T-cell (primary cell): ENCODE measurements around the gene B4GALT5. TPM values are rescaled to one million over a fixed set of nuclear protein-coding genes. Genes with fewer than 3 reads are reported as not detected.

Experiments used
- ATAC-seq, 4 experiments: fragments of 200-7000 bp in 3 of 4; fragments of 150-1000 bp in 1 of 4; cut with Tn5 transposase; replicated peaks in 1 of 4; 1 replicate in 3 of 4; 2 replicates in 1 of 4; pipeline ENCODE4 v1.10.0; 2021; ENCODE audit warnings: moderate library complexity in 3 of 4, mild to moderate bottlenecking in 2 of 4, moderate number of reproducible peaks in 1 of 4
- CTCF ChIA-PET, 2 donors: fragments of 300-600 bp; sonication (Branson Sonifier 250); formaldehyde crosslinking; loops; one replicate each; lab custom pipeline; 2022; ENCODE audit warnings: antibody characterized with exemption in 2 of 2; lab: Charles Lee
- POLR2A ChIA-PET, 2 donors: fragments of 300-600 bp; sonication (Branson Sonifier 250); formaldehyde crosslinking; loops; one replicate each; lab custom pipeline; 2022; ENCODE audit warnings: antibody characterized with exemption in 2 of 2; lab: Charles Lee
- DNase-seq, 35 experiments: peaks; one replicate each; pipeline versions ENCODE4 v3.0.0 to v3.0.0-alpha.2; 2013 to 2023
- H3K27ac ChIP-seq: one replicate; pipeline ENCODE4 v1.5.1; 2013; ENCODE audit warnings: low read length
- H3K27me3 ChIP-seq, 2 experiments: replicated peaks in 1 of 2; 1 replicate in 1 of 2; 2 replicates in 1 of 2; pipeline versions ENCODE4 v1.6.1 to v1.7.0; 2013; ENCODE audit warnings: low read length in 1 of 2, mixed read lengths in 1 of 2; ENCODE audit not compliant: control insufficient read depth in 2 of 2, insufficient read depth in 2 of 2; ENCODE audit errors: extremely low read depth in 1 of 2
- H3K36me3 ChIP-seq, 2 donors: 1 replicate in 1 of 2; 2 replicates in 1 of 2; pipeline versions ENCODE4 v1.6.1 to v1.7.0; 2013; ENCODE audit warnings: low read length in 1 of 2; ENCODE audit not compliant: control insufficient read depth in 2 of 2, insufficient read depth in 1 of 2; ENCODE audit errors: extremely low read depth in 1 of 2
- H3K4me1 ChIP-seq, 2 experiments: 1 replicate in 1 of 2; 2 replicates in 1 of 2; pipeline versions ENCODE4 v1.6.1 to v1.7.0; 2013; ENCODE audit warnings: low read length in 2 of 2, mixed read lengths in 1 of 2; ENCODE audit not compliant: insufficient read depth in 2 of 2, control insufficient read depth in 1 of 2; ENCODE audit errors: extremely low read depth in 1 of 2
- H3K4me3 ChIP-seq, 2 donors: 1 replicate in 1 of 2; 2 replicates in 1 of 2; pipeline versions ENCODE4 v1.5.1 to v1.7.0; 2013; ENCODE audit warnings: mild to moderate bottlenecking in 2 of 2, low read length in 1 of 2, moderate library complexity in 1 of 2; ENCODE audit not compliant: control insufficient read depth in 1 of 2; ENCODE audit errors: extremely low read depth in 1 of 2
- H3K9me3 ChIP-seq: 2 replicates; pipeline ENCODE4 v1.7.0; 2013
- H3K27ac Mint-ChIP-seq, 2 donors: one replicate each; pipeline ENCODE4 v1.8.0; 2020 to 2021; ENCODE audit warnings: mild to moderate bottlenecking in 2 of 2, mixed read lengths in 2 of 2
- H3K27me3 Mint-ChIP-seq, 2 donors: one replicate each; pipeline ENCODE4 v1.8.0; 2021 to 2022; ENCODE audit warnings: mixed read lengths in 2 of 2
- H3K36me3 Mint-ChIP-seq: one replicate; pipeline ENCODE4 v1.8.0; 2021; ENCODE audit warnings: mixed read lengths
- H3K4me1 Mint-ChIP-seq, 3 donors: one replicate each; pipeline ENCODE4 v1.8.0; 2020 to 2022; ENCODE audit warnings: mixed read lengths in 3 of 3, mild to moderate bottlenecking in 1 of 3
- H3K4me3 Mint-ChIP-seq, 3 donors: one replicate each; pipeline ENCODE4 v1.8.0; 2020 to 2022; ENCODE audit warnings: mild to moderate bottlenecking in 3 of 3, mixed read lengths in 3 of 3, moderate library complexity in 3 of 3
- H3K9me3 Mint-ChIP-seq, 3 donors: one replicate each; pipeline ENCODE4 v1.8.0; 2020 to 2022; ENCODE audit warnings: mixed read lengths in 3 of 3
- WGBS: methylation state at CpG from one replicate; pipeline ENCODE4 v1.1.5; 2013; ENCODE audit warnings: missing lambda C conversion rate; ENCODE audit not compliant: insufficient coverage; 5-methylcytosine and 5-hydroxymethylcytosine counted together
- total RNA-seq, 35 experiments: library from RNA in 6 of 35; stranded (reverse) in 6 of 35; fragments of 120-200 nt in 1 of 35; gene quantifications; one replicate each; pipeline versions ENCODE4 v1.2.1 to v1.2.4 and lab custom pipeline; 2013 to 2026

B4GALT5 gene
- total RNA-seq, 5 donors from 2014 or later (not counting 1 experiment from before 2014, with no cell fraction given) = 4.6 to 11.9 (median 9.2) TPM

DNA sequence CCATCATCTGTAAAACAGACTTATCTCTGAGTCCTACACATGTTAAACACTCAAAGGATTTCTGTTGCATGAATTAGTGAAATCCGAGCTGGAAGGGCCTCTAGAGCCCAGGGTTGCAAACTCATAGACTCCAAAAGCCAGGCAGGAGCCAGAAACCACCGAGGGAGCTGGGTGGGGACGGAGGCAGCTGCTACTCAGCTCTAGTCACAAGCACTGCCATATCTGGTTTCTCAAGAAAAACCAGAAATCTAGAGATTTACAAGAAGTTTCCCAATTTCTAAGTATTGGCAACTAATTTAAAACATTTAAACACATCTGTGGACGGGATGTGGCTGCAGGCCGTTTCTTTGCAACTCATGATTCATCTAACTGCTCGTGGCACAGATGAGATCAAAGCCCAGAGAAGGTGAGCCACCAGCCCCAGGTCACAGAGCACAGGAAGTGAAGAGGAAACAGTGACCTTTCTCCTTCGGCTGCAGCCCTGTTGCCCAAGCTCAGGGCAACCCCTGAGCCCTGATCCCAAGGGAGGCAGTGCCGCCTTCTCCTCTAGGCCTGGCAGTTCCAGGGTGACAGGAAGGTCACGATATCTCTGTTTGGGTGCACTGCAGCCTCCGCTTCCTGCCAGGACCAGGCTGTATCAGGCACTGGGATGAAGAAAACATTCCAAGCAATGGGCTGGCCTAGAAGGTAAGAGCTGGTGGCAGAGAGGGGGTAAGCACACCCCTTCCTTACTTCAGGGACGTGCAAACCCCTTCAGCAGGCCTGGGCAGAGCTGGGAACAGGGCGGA is 119.3 kb downstream of the B4GALT5 start:
- H3K4me3 ChIP-seq = no peak overlapping the region
- peaks cover 25 to 71% (median 43%) of the 10 kb centered on the region in 3 donors for H3K4me1 Mint-ChIP-seq
- ChIA-PET CTCF (interaction anchor here in 1 of 2 donors (0.9 kb wide), 1 partner anchor 16 kb away, joined by 3 read pairs; no protein-coding TSS in a partner anchor), POLR2A (no interaction called here)
- H3K27me3 ChIP-seq = peaks cover 0 to 3% of the 10 kb centered on the region in 2 experiments
- H3K27me3 Mint-ChIP-seq = peaks cover 2 to 5% of the 10 kb centered on the region in 2 donors
- no peaks in the 10 kb centered on the region for H3K9me3 Mint-ChIP-seq
- H3K4me1 ChIP-seq = peaks cover 0 to 53% of the 10 kb centered on the region in 2 experiments
- H3K27ac ChIP-seq = peak overlapping the region; percentile 66
- peak in 2 of 35 experiments; percentile 11 to 37 for DNase-seq
- peaks cover 2% of the 10 kb centered on the region for H3K9me3 ChIP-seq
- peak; percentile 24 to 83 (median 70) for ATAC-seq
- peak overlapping the region; percentile 74 to 94 for H3K27ac Mint-ChIP-seq
- 34% methylated on average over 10 of the region's 12 CpGs for WGBS
- no peaks in the 10 kb centered on the region for H3K36me3 ChIP-seq
- peak overlapping the region in 2 of 3 donors; percentile 23 to 41 for H3K4me3 Mint-ChIP-seq
- H3K36me3 Mint-ChIP-seq = no peaks in the 10 kb centered on the region

DNA sequence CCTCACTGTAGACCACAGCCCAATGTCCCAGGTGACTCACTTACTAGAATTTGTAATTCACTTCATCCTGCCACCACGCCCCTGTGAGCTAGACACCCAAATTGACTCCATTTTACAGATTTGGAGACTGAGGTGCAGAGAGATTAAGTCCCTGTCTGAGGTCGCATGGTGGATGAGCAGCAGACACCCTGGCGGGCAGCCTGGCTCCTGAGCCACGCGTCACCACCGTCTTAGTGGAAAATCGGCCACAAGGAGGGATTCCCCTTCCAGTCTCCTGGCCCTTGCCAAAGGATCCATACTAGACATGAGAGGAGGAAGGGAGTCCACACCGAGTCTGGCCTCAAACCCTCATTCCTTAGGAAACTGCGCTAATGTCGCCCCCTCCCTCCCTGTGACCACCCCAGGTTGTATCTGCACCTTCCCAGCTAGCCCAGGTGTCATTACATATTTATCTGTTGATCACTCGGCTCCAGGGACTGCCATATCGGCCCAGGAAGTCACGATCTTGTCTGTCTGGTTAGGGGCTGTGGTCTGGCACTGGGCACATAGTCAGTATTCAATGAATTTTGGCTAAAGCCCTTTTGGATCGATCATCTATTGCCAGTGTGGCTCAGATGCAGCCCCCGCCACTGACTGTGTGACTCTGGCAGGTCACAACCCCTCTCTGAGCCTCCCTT is 120.1 kb downstream of the B4GALT5 start:
- Mint-ChIP-seq H3K4me1 (peaks cover 25 to 71% (median 43%) of the 10 kb centered on the region in 3 donors), H3K27me3 (peaks cover 2 to 8% of the 10 kb centered on the region in 2 donors), H3K27ac (peak overlapping the region; percentile 74 to 94), H3K36me3 (no peaks in the 10 kb centered on the region), H3K9me3 (no peaks in the 10 kb centered on the region), H3K4me3 (peak overlapping the region in 2 of 3 donors; percentile 23 to 41)
- ChIA-PET CTCF (no interaction called here), POLR2A (no interaction called here)
- Histone ChIP-seq H3K4me1 (peaks cover 0 to 53% of the 10 kb centered on the region in 2 experiments), H3K9me3 (peaks cover 2% of the 10 kb centered on the region), H3K27ac (peak overlapping the region; percentile 66), H3K4me3 (no peak overlapping the region), H3K27me3 (peaks cover 0 to 3% of the 10 kb centered on the region in 2 experiments), H3K36me3 (no peaks in the 10 kb centered on the region)
- DNase-seq = no peak
- WGBS = 64% methylated on average over 7 of the region's 15 CpGs
- peak in 1 of 4 experiments; percentile 10 for ATAC-seq

DNA sequence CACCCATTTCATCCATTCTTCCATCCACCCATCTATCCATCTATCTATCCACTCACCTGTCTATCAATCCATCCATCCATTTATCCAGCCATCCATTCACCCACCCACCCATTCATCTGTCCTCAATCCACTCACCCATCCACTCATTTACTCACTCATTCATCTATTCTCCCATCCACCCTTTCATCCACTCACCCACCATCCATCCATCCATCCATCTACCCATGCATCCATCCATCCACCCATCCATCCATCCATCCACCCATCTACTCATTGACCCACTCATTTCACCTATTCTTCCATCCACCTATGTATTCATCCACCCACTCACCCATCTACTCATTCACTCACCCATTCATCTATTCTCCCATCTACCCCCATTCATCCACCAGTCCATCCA is 121.6 kb downstream of the B4GALT5 start:
- ChIA-PET CTCF (no interaction called here), POLR2A (no interaction called here)
- Mint-ChIP-seq H3K27me3 (peaks cover 2 to 9% of the 10 kb centered on the region in 2 donors), H3K27ac (peak overlapping the region in 1 of 2 donors; percentile 94), H3K4me3 (no peak overlapping the region), H3K9me3 (no peaks in the 10 kb centered on the region), H3K36me3 (no peaks in the 10 kb centered on the region), H3K4me1 (peaks cover 25 to 67% (median 40%) of the 10 kb centered on the region in 3 donors)
- Histone ChIP-seq H3K36me3 (no peaks in the 10 kb centered on the region), H3K4me1 (peaks cover 0 to 48% of the 10 kb centered on the region in 2 experiments), H3K9me3 (no peaks in the 10 kb centered on the region), H3K27ac (no peak overlapping the region), H3K4me3 (no peak overlapping the region), H3K27me3 (peaks cover 0 to 3% of the 10 kb centered on the region in 2 experiments)
- no peak for ATAC-seq
- DNase-seq = no peak

- ChIA-PET POLR2A (no interaction called here), CTCF (interaction anchor here in 1 of 2 donors (0.6 kb wide), 1 partner anchor 12 kb away, joined by 4 read pairs; no protein-coding TSS in a partner anchor)
- no peak for ATAC-seq
Observed at GRCh38 chr20:49591217-49591865, 122.3 kb downstream of the B4GALT5 start.

GRCh38 chr20:49590163-49591017 is 123.3 kb downstream of the B4GALT5 start:
- peaks cover 0 to 38% of the 10 kb centered on the region in 2 experiments for H3K4me1 ChIP-seq
- Mint-ChIP-seq H3K36me3 (no peaks in the 10 kb centered on the region), H3K4me1 (peaks cover 20 to 55% (median 29%) of the 10 kb centered on the region in 3 donors), H3K27me3 (peaks cover 3 to 9% of the 10 kb centered on the region in 2 donors), H3K27ac (no peak overlapping the region), H3K4me3 (no peak overlapping the region), H3K9me3 (no peaks in the 10 kb centered on the region)
- peaks cover 0 to 3% of the 10 kb centered on the region in 2 experiments for H3K27me3 ChIP-seq
- ATAC-seq (no peak), DNase-seq (no peak)
- H3K9me3 ChIP-seq = no peaks in the 10 kb centered on the region
- H3K36me3 ChIP-seq = no peaks in the 10 kb centered on the region
- ChIA-PET POLR2A (no interaction called here), CTCF (interaction anchor here in 1 of 2 donors (0.6 kb wide), 1 partner anchor 13 kb away, joined by 4 read pairs; no protein-coding TSS in a partner anchor)
- H3K4me3 ChIP-seq = no peak overlapping the region
- H3K27ac ChIP-seq = no peak overlapping the region
- WGBS = 95% methylated on average over 3 of the region's 8 CpGs

More at GRCh38 chr20:49591217-49591865, 122.3 kb downstream of the B4GALT5 start:
- H3K27ac ChIP-seq = no peak overlapping the region
- H3K4me3 ChIP-seq = no peak overlapping the region
- Mint-ChIP-seq H3K27me3 (peaks cover 2 to 9% of the 10 kb centered on the region in 2 donors), H3K36me3 (no peaks in the 10 kb centered on the region), H3K4me3 (no peak overlapping the region), H3K4me1 (peaks cover 25 to 64% (median 38%) of the 10 kb centered on the region in 3 donors), H3K9me3 (no peaks in the 10 kb centered on the region), H3K27ac (peak overlapping the region in 1 of 2 donors; percentile 66)
- no peaks in the 10 kb centered on the region for H3K36me3 ChIP-seq
- H3K9me3 ChIP-seq = no peaks in the 10 kb centered on the region
- 80% methylated on average over 1 of the region's 4 CpGs for WGBS
- H3K4me1 ChIP-seq = peaks cover 0 to 44% of the 10 kb centered on the region in 2 experiments
- peaks cover 0 to 3% of the 10 kb centered on the region in 2 experiments for H3K27me3 ChIP-seq
- no peak for DNase-seq
